HEK293 (cell line): ENCODE measurements around the gene TNIP1.
A peak's percentile ranks its signal among the peaks of the same experiment; 100 is the strongest.

Experiments
- CTCF ChIA-PET: fragments of 350-600 bp; formaldehyde crosslinking; extraction: SDS; loops from one replicate; lab custom pipeline; 2021; ENCODE audit warnings: antibody characterized with exemption; lab: Yijun Ruan, JAX
- POLR2A ChIA-PET: fragments of 300-600 bp; formaldehyde crosslinking; extraction: SDS; loops from one replicate; lab custom pipeline; 2020; ENCODE audit warnings: antibody characterized with exemption, inconsistent platforms; lab: Yijun Ruan, JAX
- H3K27ac ChIP-seq: fragments of 200-500 bp; sonication (Bioruptor generic); 2 replicates; pipeline ENCODE4 v1.5.1; 2014; ENCODE audit warnings: low read depth, low read length, control low read depth, inconsistent platforms; ENCODE audit errors: extremely low read depth
- H3K36me3 ChIP-seq, 2 experiments: fragments of 200-500 bp in 1 of 2; sonication (Bioruptor generic) in 1 of 2; 1 replicate in 1 of 2; 2 replicates in 1 of 2; pipeline ENCODE4 v1.5.1; 2014 to 2017; ENCODE audit warnings: inconsistent platforms in 2 of 2, low read length in 2 of 2; ENCODE audit not compliant: control insufficient read depth in 2 of 2, insufficient read depth in 1 of 2
- H3K4me1 ChIP-seq: fragments of 200-500 bp; sonication (Bioruptor generic); 2 replicates; pipeline ENCODE4 v1.5.1; 2014; ENCODE audit warnings: mild to moderate bottlenecking, low read length, inconsistent platforms; ENCODE audit not compliant: control insufficient read depth, insufficient read depth
- H3K4me3 ChIP-seq: 2 replicates; pipeline ENCODE4 v1.5.1; 2011; ENCODE audit warnings: low read depth, mild to moderate bottlenecking, control low read depth, low read length, moderate library complexity
- H3K9me3 ChIP-seq: fragments of 200-500 bp; sonication (Bioruptor generic); 2 replicates; pipeline ENCODE4 v1.5.1; 2014; ENCODE audit warnings: low read depth, low read length, inconsistent platforms; ENCODE audit not compliant: control insufficient read depth, insufficient read depth
- GLI4 ChIP-seq: fragments of 450-650 bp; formaldehyde crosslinking; IDR thresholded peaks from 2 replicates; pipeline ENCODE4 v1.5.1; 2016; ENCODE audit warnings: missing biosample characterization, missing genetic modification characterization
- IKZF3 ChIP-seq: fragments of 450-650 bp; IDR thresholded peaks from 2 replicates; pipeline ENCODE4 v1.5.0; 2018; ENCODE audit warnings: missing biosample characterization, mild to moderate bottlenecking, missing genetic modification characterization, moderate library complexity
- KLF17 ChIP-seq: fragments of 450-650 bp; formaldehyde crosslinking; IDR thresholded peaks from 2 replicates; pipeline ENCODE4 v1.5.1; 2016; ENCODE audit warnings: missing biosample characterization, missing genetic modification characterization
- KLF7 ChIP-seq: fragments of 450-650 bp; formaldehyde crosslinking; IDR thresholded peaks from 2 replicates; pipeline ENCODE4 v1.5.1; 2016; ENCODE audit warnings: missing biosample characterization, missing genetic modification characterization, borderline replicate concordance
- KLF8 ChIP-seq: fragments of 450-650 bp; formaldehyde crosslinking; IDR thresholded peaks from 2 replicates; pipeline ENCODE4 v1.5.1; 2016; ENCODE audit warnings: missing biosample characterization, missing genetic modification characterization
- MEIS1 ChIP-seq: sonication (generic); formaldehyde crosslinking; IDR thresholded peaks from 2 replicates; pipeline ENCODE4 v1.8.1; 2022; ENCODE audit warnings: missing genetic modification reagents, mild to moderate bottlenecking, borderline replicate concordance
- PATZ1 ChIP-seq: fragments of 450-650 bp; formaldehyde crosslinking; IDR thresholded peaks from 2 replicates; pipeline ENCODE4 v1.5.1; 2016; ENCODE audit warnings: missing biosample characterization, missing genetic modification characterization
- SCRT2 ChIP-seq: fragments of 450-650 bp; formaldehyde crosslinking; IDR thresholded peaks from 2 replicates; pipeline ENCODE4 v1.5.1; 2016; ENCODE audit warnings: missing biosample characterization, missing genetic modification characterization
- WT1 ChIP-seq: fragments of 450-650 bp; formaldehyde crosslinking; IDR thresholded peaks from 2 replicates; pipeline ENCODE4 v1.5.1; 2016; ENCODE audit warnings: missing biosample characterization, missing genetic modification characterization
- ZBTB26 ChIP-seq: fragments of 450-650 bp; formaldehyde crosslinking; optimal IDR thresholded peaks from 2 replicates; pipeline ENCODE3; 2016; ENCODE audit warnings: missing biosample characterization, mild to moderate bottlenecking, missing genetic modification characterization
- ZNF121 ChIP-seq: fragments of 450-650 bp; formaldehyde crosslinking; IDR thresholded peaks from 2 replicates; pipeline ENCODE4 v1.5.1; 2016; ENCODE audit warnings: missing biosample characterization, missing genetic modification characterization
- ZNF174 ChIP-seq: fragments of 450-650 bp; formaldehyde crosslinking; IDR thresholded peaks from 2 replicates; pipeline ENCODE4 v1.5.0; 2017; ENCODE audit warnings: missing biosample characterization, mild to moderate bottlenecking, missing genetic modification characterization
- ZNF335 ChIP-seq: fragments of 450-650 bp; formaldehyde crosslinking; conservative IDR thresholded peaks from 2 replicates; pipeline ENCODE4 v1.5.1; 2016; ENCODE audit warnings: missing biosample characterization, missing genetic modification characterization
- ZNF416 ChIP-seq: fragments of 450-650 bp; formaldehyde crosslinking; IDR thresholded peaks from 2 replicates; pipeline ENCODE4 v1.5.1; 2016; ENCODE audit warnings: missing biosample characterization, missing genetic modification characterization
- ZNF530 ChIP-seq: fragments of 450-650 bp; formaldehyde crosslinking; IDR thresholded peaks from 2 replicates; pipeline ENCODE4 v1.5.1; 2016; ENCODE audit warnings: low read depth, missing biosample characterization, missing genetic modification characterization
- ZNF692 ChIP-seq: fragments of 450-650 bp; formaldehyde crosslinking; IDR thresholded peaks from 2 replicates; pipeline ENCODE4 v1.5.1; 2016; ENCODE audit warnings: missing biosample characterization, missing genetic modification characterization
- ZNF777 ChIP-seq: fragments of 450-650 bp; formaldehyde crosslinking; IDR thresholded peaks from 2 replicates; pipeline ENCODE4 v1.5.1; 2017; ENCODE audit warnings: missing biosample characterization, missing genetic modification characterization, borderline replicate concordance
- ZNF843 ChIP-seq: fragments of 450-650 bp; formaldehyde crosslinking; IDR thresholded peaks from 2 replicates; pipeline ENCODE4 v1.5.1; 2016; ENCODE audit warnings: missing biosample characterization, missing genetic modification characterization
- TF ChIP-seq, protein P1 (sequence below): fragments of 450-650 bp; formaldehyde crosslinking; IDR thresholded peaks from 2 replicates; pipeline ENCODE4 v1.5.1; 2016; ENCODE audit warnings: missing biosample characterization, missing genetic modification characterization
- TF ChIP-seq, protein P2 (sequence below): sonication (generic); formaldehyde crosslinking; IDR thresholded peaks from 2 replicates; pipeline ENCODE4 v1.8.1; 2022; ENCODE audit warnings: mild to moderate bottlenecking, moderate library complexity, missing genetic modification reagents

TNIP1 gene

DNA sequence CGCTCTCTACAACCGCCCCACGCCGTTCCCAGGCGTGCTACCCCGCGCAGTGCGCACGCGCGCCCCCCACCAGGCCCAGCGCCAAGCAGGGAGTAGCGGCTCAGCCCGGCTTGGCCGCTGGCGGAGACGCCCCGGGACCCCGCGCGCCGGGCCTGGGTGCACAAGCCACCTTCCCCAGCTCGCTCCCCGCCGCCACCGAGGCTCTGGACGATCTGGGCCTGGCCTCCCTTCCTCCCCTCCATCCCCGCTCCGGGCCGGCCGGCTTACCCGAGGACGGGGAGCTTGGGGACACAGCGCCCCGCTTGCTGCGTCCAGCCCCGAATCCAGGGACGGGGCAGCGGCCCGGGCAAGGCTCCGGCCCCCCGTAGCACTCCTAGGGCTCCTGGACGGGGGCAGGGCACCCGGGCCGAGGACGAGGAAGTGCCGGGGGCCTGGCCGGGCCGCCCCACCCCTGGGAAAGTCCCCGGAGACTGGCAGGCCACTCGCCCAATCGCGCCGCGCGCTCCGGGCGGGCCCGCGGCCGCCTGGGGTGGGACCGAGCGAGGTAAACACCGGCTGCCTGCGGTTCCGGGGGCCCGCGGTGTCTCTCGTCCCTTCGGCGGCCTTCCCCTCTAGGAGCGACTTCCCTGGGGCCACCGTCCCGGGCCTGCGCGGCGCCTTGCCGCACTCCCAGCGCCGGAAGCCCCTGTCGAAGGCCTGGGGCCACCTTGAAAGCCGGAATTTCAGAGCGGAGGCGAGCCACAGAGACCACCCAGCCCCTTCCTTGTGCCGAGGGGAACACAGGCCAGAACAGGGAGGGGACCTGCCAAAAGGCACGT, at the start of gene TNIP1 (continued):
- TF ChIP-seq GLI4 (tag by site-specific recombination) (0 out of 2 replicates have a peak, but pooled peaks have one; percentile 82), KLF8 (peak; percentile 94), IKZF3 (tag by site-specific recombination) (peak; percentile 81), ZNF174 (tag by site-specific recombination) (no peak), MEIS1 (CRISPR knock-in tag) (no peak), WT1 (peak; percentile 42; the same call in 1 of the 2 replicates), ZNF692 (tag by site-specific recombination) (peak; percentile 89), ZNF777 (tag by site-specific recombination) (peak; percentile 81), ZNF335 (tag by site-specific recombination) (peak; percentile 93), SCRT2 (tag by site-specific recombination) (0 out of 2 replicates have a peak, but pooled peaks have one; percentile 14), ZBTB26 (tag by site-specific recombination) (peak; percentile 99), ZNF843 (tag by site-specific recombination) (peak; percentile 21; the same call in 1 of the 2 replicates), KLF17 (tag by site-specific recombination) (peak; percentile 81)
- TF ChIP-seq, protein P1, sequence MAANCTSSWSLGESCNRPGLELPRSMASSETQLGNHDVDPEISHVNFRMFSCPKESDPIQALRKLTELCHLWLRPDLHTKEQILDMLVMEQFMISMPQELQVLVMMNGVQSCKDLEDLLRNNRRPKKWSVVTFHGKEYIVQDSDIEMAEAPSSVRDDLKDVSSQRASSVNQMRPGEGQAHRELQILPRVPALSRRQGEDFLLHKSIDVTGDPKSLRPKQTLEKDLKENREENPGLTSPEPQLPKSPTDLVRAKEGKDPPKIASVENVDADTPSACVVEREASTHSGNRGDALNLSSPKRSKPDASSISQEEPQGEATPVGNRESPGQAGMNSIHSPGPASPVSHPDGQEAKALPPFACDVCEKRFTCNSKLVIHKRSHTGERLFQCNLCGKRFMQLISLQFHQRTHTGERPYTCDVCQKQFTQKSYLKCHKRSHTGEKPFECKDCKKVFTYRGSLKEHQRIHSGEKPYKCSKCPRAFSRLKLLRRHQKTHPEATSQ, result peak; percentile 87

DNA sequence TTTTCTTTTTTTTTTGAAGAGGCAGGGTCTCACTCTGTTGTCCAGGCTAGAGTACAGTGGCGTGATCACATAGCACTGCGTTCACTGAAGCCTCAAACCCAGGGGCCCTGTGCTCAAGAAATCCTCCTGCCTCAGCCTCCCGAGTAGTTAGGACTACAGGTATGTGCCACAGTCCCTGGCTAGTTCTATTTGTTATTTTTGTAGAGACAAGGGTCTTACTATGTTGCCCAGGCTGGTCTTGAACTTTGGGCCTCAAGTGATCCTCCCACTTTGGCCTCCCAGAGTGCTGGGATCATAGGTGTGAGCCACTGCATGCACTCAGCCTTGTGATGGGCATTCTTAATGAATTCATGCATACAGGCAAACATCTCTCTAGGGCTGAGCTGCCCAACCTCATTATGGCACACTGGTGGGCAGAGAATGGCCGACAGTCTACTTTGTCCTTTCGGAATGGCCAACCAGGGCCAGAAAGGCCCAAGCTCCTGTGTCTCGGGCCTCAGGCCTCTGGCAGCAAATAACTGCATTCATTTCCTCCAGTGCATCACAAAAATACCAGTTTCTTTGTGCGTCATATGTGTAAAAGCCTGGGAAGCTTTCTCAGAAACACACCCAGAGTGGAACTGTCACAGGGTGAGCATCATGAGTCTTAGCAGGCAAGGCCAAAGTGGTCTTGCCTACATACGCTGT, 49.5 kb upstream of the TNIP1 start:
- Histone ChIP-seq H3K36me3 (peaks cover 16 to 95% of the 10 kb centered on the region in 2 experiments), H3K4me1 (no peaks in the 10 kb centered on the region), H3K4me3 (no peak overlapping the region), H3K9me3 (no peaks in the 10 kb centered on the region), H3K27ac (no peak overlapping the region)
- ChIA-PET CTCF (interaction anchor here (0.7 to 11.0 kb wide), 7 partner anchors 15 to 987 kb away, joined by 3 to 278 read pairs (median 5); no protein-coding TSS in a partner anchor), POLR2A (no interaction called here)
- TF ChIP-seq, protein P2, sequence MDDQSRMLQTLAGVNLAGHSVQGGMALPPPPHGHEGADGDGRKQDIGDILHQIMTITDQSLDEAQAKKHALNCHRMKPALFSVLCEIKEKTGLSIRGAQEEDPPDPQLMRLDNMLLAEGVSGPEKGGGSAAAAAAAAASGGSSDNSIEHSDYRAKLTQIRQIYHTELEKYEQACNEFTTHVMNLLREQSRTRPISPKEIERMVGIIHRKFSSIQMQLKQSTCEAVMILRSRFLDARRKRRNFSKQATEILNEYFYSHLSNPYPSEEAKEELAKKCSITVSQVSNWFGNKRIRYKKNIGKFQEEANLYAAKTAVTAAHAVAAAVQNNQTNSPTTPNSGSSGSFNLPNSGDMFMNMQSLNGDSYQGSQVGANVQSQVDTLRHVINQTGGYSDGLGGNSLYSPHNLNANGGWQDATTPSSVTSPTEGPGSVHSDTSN (CRISPR knock-in tag), result no peak
- TF ChIP-seq KLF7 (tag by site-specific recombination), result no peak
- no peak for TF ChIP-seq ZNF416 (tag by site-specific recombination)
- no peak for TF ChIP-seq ZNF530 (tag by site-specific recombination)
- no peak for TF ChIP-seq PATZ1 (tag by site-specific recombination)
- peak; percentile 91 for TF ChIP-seq ZNF121
